K562 (cell line): Measurements from ENCODE around the gene WFIKKN1. TPM values are rescaled to one million over a fixed set of nuclear protein-coding genes. Genes with fewer than 3 reads are reported as not detected.

Experiments used
- KAT2B ChIP-seq: IDR thresholded peaks from one replicate; pipeline ENCODE4 v1.6.1; 2012; ENCODE audit warnings: low read depth, mild to moderate bottlenecking, control low read depth, inconsistent platforms, low read length, moderate library complexity
- MCM2 ChIP-seq: fragments of 450-650 bp; IDR thresholded peaks from 2 replicates; pipeline ENCODE4 v1.6.1; 2017; ENCODE audit warnings: low read depth, mild to moderate bottlenecking
- NFE2 ChIP-seq: IDR thresholded peaks from 2 replicates; pipeline ENCODE4 v1.6.1; 2014; ENCODE audit warnings: antibody characterized with exemption, low read depth
- RCOR1 ChIP-seq, 2 experiments: IDR thresholded peaks; 2 replicates each; pipeline ENCODE4 v1.6.1; 2012; ENCODE audit warnings: low read depth in 2 of 2, low read length in 2 of 2, borderline replicate concordance in 1 of 2, improper control_type of control experiment in 1 of 2
- SMAD3 ChIP-seq: fragments of 450-650 bp; formaldehyde crosslinking; conservative IDR thresholded peaks from 2 replicates; pipeline ENCODE4 v1.4.0; 2020; ENCODE audit warnings: mild to moderate bottlenecking
- ZNF778 ChIP-seq: fragments of 450-650 bp; formaldehyde crosslinking; IDR thresholded peaks from 2 replicates; pipeline ENCODE4 v1.4.0; 2020; ENCODE audit warnings: mild to moderate bottlenecking, moderate library complexity
- ZNF785 ChIP-seq: fragments of 250-450 bp; sonication (Bioruptor Pico); IDR thresholded peaks from 2 replicates; pipeline ENCODE4 v1.4.0; 2020; ENCODE audit warnings: mild to moderate bottlenecking
- polyA plus RNA-seq, 8 experiments: library from polyadenylated mRNA; depleted of rRNA in 4 of 8; stranded (reverse) in 5 of 8; unstranded in 3 of 8; fragments of >200 nt; fragmentation: Nextera tagmentation in 2 of 8; fragmentation: Illumina TruSeq in 1 of 8; extraction: Ambion mirVana in 2 of 8; extraction: Trizol in 1 of 8; gene quantifications; 2 replicates each; pipeline versions ENCODE4 v1.2.1 to v1.2.3, GENCODE V29; 2011 to 2014; ENCODE audit warnings: inconsistent platforms in 1 of 8, missing spikeins in 1 of 8
- total RNA-seq, 7 experiments: library from RNA; depleted of rRNA in 6 of 7; stranded (reverse); fragments of >200 nt in 6 of 7; fragmentation: Illumina TruSeq in 2 of 7; extraction: Trizol in 2 of 7; gene quantifications; 2 replicates each; pipeline versions ENCODE4 v1.2.1 to v1.2.3, GENCODE V29; 2011 to 2021; ENCODE audit warnings: low replicate concordance in 1 of 7
- TF ChIP-seq, protein P1 (sequence below): sonication (generic); formaldehyde crosslinking; IDR thresholded peaks from 2 replicates; pipeline ENCODE4 v1.8.1; 2023; ENCODE audit warnings: missing genetic modification reagents, mild to moderate bottlenecking, borderline replicate concordance
- TF ChIP-seq, protein P2 (sequence below), 2 experiments: IDR thresholded peaks; 2 replicates each; pipeline ENCODE4 v1.6.1; 2011; ENCODE audit warnings: borderline replicate concordance in 1 of 2, control low read depth in 1 of 2, low read depth in 1 of 2, low read length in 1 of 2, mild to moderate bottlenecking in 1 of 2, mixed read lengths in 1 of 2, moderate library complexity in 1 of 2; ENCODE audit not compliant: insufficient read depth in 1 of 2, insufficient read length in 1 of 2, poor library complexity in 1 of 2, severe bottlenecking in 1 of 2; ENCODE audit errors: extremely low read depth in 1 of 2
- TF ChIP-seq, protein P3 (sequence below): sonication (generic); formaldehyde crosslinking; IDR thresholded peaks from 2 replicates; pipeline ENCODE4 v1.8.1; 2023; ENCODE audit warnings: mild to moderate bottlenecking, missing genetic modification reagents
- TF ChIP-seq, protein P4 (sequence below): fragments of 450-650 bp; IDR thresholded peaks from one replicate; pipeline ENCODE4 v1.6.1; 2018; ENCODE audit warnings: mild to moderate bottlenecking, moderate library complexity; ENCODE audit not compliant: partially characterized antibody
- TF ChIP-seq, protein P5 (sequence below): fragments of 250-450 bp; sonication (Bioruptor Pico); IDR thresholded peaks from 2 replicates; pipeline ENCODE4 v1.8.0; 2021; ENCODE audit warnings: mild to moderate bottlenecking, moderate library complexity
- TF ChIP-seq, protein P6 (sequence below): fragments of 450-650 bp; formaldehyde crosslinking; IDR thresholded peaks from 2 replicates; pipeline ENCODE4 v1.4.0; 2020; ENCODE audit warnings: mild to moderate bottlenecking, moderate library complexity

Gene WFIKKN1
- total and polyA plus RNA-seq, 9 of the 15 experiments (the other 6 are each of a cell fraction or from before 2014, with no cell fraction given), result 0.14 to 1.1 (median 0.50) TPM; not detected in 4

DNA sequence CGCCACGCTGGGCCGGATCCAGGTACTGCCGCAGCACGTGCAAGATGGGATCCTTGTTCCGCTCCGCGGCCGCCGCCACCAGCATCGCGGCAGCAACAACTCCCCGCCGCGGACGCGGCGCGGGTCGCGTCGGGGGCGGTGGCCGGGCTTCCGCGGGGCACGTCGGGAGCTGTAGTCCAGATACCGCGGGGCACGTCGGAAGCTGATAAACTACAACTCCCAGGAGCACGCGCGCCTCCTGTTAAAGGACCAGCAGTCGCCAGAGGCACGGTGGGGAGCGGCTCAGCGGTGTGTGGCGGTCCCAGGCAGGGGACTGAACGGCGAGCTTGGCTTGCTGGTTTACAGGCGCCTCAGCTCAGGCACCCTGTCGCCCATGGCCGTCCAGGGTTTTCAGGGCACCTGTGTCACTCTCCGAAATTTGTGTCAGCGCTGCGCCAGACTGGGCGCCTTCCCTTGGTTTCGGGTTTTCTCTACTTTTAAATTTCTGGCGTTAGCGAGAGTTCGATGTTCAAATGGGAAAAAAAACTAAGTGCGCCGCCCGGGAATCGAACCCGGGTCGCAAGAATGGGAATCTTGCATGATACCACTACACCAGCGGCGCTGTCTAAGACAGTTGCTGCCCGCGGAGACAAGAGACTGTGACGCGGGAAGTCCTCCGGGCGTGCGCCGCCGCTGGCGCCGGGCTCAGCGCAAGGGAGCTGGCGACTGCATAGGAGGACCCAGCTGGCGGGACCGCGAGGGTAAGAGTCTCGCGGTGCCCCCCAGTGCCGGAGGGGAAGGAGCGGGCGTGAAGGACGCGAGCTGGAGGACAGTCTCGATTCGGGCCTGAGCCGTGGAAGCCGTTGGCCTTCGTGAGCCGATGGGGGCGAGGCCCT lies 5.7 kb downstream of the WFIKKN1 start, which contains the start of gene METTL26 (continued):
- TF ChIP-seq, protein P1, sequence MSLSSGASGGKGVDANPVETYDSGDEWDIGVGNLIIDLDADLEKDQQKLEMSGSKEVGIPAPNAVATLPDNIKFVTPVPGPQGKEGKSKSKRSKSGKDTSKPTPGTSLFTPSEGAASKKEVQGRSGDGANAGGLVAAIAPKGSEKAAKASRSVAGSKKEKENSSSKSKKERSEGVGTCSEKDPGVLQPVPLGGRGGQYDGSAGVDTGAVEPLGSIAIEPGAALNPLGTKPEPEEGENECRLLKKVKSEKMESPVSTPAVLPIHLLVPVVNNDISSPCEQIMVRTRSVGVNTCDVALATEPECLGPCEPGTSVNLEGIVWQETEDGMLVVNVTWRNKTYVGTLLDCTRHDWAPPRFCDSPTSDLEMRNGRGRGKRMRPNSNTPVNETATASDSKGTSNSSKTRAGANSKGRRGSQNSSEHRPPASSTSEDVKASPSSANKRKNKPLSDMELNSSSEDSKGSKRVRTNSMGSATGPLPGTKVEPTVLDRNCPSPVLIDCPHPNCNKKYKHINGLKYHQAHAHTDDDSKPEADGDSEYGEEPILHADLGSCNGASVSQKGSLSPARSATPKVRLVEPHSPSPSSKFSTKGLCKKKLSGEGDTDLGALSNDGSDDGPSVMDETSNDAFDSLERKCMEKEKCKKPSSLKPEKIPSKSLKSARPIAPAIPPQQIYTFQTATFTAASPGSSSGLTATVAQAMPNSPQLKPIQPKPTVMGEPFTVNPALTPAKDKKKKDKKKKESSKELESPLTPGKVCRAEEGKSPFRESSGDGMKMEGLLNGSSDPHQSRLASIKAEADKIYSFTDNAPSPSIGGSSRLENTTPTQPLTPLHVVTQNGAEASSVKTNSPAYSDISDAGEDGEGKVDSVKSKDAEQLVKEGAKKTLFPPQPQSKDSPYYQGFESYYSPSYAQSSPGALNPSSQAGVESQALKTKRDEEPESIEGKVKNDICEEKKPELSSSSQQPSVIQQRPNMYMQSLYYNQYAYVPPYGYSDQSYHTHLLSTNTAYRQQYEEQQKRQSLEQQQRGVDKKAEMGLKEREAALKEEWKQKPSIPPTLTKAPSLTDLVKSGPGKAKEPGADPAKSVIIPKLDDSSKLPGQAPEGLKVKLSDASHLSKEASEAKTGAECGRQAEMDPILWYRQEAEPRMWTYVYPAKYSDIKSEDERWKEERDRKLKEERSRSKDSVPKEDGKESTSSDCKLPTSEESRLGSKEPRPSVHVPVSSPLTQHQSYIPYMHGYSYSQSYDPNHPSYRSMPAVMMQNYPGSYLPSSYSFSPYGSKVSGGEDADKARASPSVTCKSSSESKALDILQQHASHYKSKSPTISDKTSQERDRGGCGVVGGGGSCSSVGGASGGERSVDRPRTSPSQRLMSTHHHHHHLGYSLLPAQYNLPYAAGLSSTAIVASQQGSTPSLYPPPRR (CRISPR knock-in tag), result no peak; the same call in 1 of the 2 replicates
- TF ChIP-seq KAT2B (no peak), ZNF785 (no peak), MCM2 (no peak), NFE2 (no peak), ZNF778 (CRISPR knock-in tag) (no peak), SMAD3 (CRISPR knock-in tag) (no peak), RCOR1 (IDR thresholded peaks at IDR 0.05; ENCODE audit: borderline replicate concordance in 1 of 2, low read depth in 2 of 2, low read length in 2 of 2) (peak in 1 of 2 experiments; percentile 69; a peak in 2 of 4 replicates)
- TF ChIP-seq, protein P2, sequence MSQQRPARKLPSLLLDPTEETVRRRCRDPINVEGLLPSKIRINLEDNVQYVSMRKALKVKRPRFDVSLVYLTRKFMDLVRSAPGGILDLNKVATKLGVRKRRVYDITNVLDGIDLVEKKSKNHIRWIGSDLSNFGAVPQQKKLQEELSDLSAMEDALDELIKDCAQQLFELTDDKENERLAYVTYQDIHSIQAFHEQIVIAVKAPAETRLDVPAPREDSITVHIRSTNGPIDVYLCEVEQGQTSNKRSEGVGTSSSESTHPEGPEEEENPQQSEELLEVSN (IDR thresholded peaks at IDR 0.05; ENCODE audit: borderline replicate concordance in 1 of 2, extremely low read depth in 1 of 2, insufficient read depth in 1 of 2, insufficient read length in 1 of 2, low read depth in 1 of 2, low read length in 1 of 2, poor library complexity in 1 of 2, severe bottlenecking in 1 of 2), result peak; percentile 93 to 95
- TF ChIP-seq, protein P3, sequence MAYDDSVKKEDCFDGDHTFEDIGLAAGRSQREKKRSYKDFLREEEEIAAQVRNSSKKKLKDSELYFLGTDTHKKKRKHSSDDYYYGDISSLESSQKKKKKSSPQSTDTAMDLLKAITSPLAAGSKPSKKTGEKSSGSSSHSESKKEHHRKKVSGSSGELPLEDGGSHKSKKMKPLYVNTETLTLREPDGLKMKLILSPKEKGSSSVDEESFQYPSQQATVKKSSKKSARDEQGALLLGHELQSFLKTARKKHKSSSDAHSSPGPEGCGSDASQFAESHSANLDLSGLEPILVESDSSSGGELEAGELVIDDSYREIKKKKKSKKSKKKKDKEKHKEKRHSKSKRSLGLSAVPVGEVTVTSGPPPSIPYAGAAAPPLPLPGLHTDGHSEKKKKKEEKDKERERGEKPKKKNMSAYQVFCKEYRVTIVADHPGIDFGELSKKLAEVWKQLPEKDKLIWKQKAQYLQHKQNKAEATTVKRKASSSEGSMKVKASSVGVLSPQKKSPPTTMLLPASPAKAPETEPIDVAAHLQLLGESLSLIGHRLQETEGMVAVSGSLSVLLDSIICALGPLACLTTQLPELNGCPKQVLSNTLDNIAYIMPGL (CRISPR knock-in tag), result peak; percentile 97
- TF ChIP-seq, protein P4, sequence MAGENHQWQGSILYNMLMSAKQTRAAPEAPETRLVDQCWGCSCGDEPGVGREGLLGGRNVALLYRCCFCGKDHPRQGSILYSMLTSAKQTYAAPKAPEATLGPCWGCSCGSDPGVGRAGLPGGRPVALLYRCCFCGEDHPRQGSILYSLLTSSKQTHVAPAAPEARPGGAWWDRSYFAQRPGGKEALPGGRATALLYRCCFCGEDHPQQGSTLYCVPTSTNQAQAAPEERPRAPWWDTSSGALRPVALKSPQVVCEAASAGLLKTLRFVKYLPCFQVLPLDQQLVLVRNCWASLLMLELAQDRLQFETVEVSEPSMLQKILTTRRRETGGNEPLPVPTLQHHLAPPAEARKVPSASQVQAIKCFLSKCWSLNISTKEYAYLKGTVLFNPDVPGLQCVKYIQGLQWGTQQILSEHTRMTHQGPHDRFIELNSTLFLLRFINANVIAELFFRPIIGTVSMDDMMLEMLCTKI, result no peak
- TF ChIP-seq, protein P5, sequence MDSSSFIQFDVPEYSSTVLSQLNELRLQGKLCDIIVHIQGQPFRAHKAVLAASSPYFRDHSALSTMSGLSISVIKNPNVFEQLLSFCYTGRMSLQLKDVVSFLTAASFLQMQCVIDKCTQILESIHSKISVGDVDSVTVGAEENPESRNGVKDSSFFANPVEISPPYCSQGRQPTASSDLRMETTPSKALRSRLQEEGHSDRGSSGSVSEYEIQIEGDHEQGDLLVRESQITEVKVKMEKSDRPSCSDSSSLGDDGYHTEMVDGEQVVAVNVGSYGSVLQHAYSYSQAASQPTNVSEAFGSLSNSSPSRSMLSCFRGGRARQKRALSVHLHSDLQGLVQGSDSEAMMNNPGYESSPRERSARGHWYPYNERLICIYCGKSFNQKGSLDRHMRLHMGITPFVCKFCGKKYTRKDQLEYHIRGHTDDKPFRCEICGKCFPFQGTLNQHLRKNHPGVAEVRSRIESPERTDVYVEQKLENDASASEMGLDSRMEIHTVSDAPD (CRISPR knock-in tag), result no peak
- TF ChIP-seq, protein P6, sequence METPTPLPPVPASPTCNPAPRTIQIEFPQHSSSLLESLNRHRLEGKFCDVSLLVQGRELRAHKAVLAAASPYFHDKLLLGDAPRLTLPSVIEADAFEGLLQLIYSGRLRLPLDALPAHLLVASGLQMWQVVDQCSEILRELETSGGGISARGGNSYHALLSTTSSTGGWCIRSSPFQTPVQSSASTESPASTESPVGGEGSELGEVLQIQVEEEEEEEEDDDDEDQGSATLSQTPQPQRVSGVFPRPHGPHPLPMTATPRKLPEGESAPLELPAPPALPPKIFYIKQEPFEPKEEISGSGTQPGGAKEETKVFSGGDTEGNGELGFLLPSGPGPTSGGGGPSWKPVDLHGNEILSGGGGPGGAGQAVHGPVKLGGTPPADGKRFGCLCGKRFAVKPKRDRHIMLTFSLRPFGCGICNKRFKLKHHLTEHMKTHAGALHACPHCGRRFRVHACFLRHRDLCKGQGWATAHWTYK (CRISPR knock-in tag), result peak; percentile 67; the same call in 1 of the 2 replicates
